ENCODE measurements around the gene IDH3B. TPM values are rescaled to one million over a fixed set of nuclear protein-coding genes. Genes with fewer than 3 reads are reported as not detected.
"Not testable (repeated sequence)": the region's sequence is repeated elsewhere in the genome, so short reads cannot be mapped to it uniquely, and the experiment has no call there.

The IDH3B gene
- total and polyA plus RNA-seq, 2 experiments from 2014 or later, result 216 to 244 TPM

- no peak overlapping the region for H3K4me3 ChIP-seq
- no peak for TF ChIP-seq CTCF (IDR thresholded peaks at IDR 0.05; ENCODE audit: low read depth, low read length)
- H3K4me1 ChIP-seq (ENCODE audit: low read depth), result no peaks in the 10 kb centered on the region
- H3K27ac ChIP-seq, result no peak overlapping the region
- DNase-seq (ENCODE audit: low read depth in 1 of 2, low spot score in 1 of 2), result no peak
- peaks cover 93% of the 10 kb centered on the region for H3K27me3 ChIP-seq
- H3K9me3 ChIP-seq (ENCODE audit: low read depth), result no peaks in the 10 kb centered on the region
- H3K36me3 ChIP-seq, result no peaks in the 10 kb centered on the region
These were observed 26.7 kb upstream of the IDH3B start for GRCh38 chr20:2690718-2691117.

GRCh38 chr20:2690213-2690612 lies 26.2 kb upstream of the IDH3B start:
- Histone ChIP-seq H3K4me1 (ENCODE audit: low read depth) (no peaks in the 10 kb centered on the region), H3K4me3 (no peak overlapping the region), H3K9me3 (ENCODE audit: low read depth) (no peaks in the 10 kb centered on the region), H3K36me3 (no peaks in the 10 kb centered on the region), H3K27ac (no peak overlapping the region), H3K27me3 (peaks cover 93% of the 10 kb centered on the region)
- TF ChIP-seq CTCF (IDR thresholded peaks at IDR 0.05; ENCODE audit: low read depth, low read length), result no peak
- no peak for DNase-seq (ENCODE audit: low read depth in 1 of 2, low spot score in 1 of 2)

GRCh38 chr20:2688041-2688591 lies 24.1 kb upstream of the IDH3B start:
- Histone ChIP-seq H3K4me3 (no peak overlapping the region), H3K27me3 (peaks cover 87% of the 10 kb centered on the region), H3K9me3 (ENCODE audit: low read depth) (no peaks in the 10 kb centered on the region), H3K27ac (no peak overlapping the region), H3K36me3 (no peaks in the 10 kb centered on the region), H3K4me1 (ENCODE audit: low read depth) (no peaks in the 10 kb centered on the region)
- TF ChIP-seq CTCF (IDR thresholded peaks at IDR 0.05; ENCODE audit: low read depth, low read length), result peak; percentile 94
- peak; percentile 74 to 79 for DNase-seq (ENCODE audit: low read depth in 1 of 2, low spot score in 1 of 2)

GRCh38 chr20:2687514-2687913 lies 23.5 kb upstream of the IDH3B start:
- Histone ChIP-seq H3K4me3 (no peak overlapping the region), H3K4me1 (ENCODE audit: low read depth) (no peaks in the 10 kb centered on the region), H3K9me3 (ENCODE audit: low read depth) (no peaks in the 10 kb centered on the region), H3K27ac (no peak overlapping the region), H3K36me3 (no peaks in the 10 kb centered on the region), H3K27me3 (peaks cover 87% of the 10 kb centered on the region)
- no peak for DNase-seq (ENCODE audit: low read depth in 1 of 2, low spot score in 1 of 2)
- no peak for TF ChIP-seq CTCF (IDR thresholded peaks at IDR 0.05; ENCODE audit: low read depth, low read length)

- peaks cover 73% of the 10 kb centered on the region for H3K27me3 ChIP-seq
- H3K4me1 ChIP-seq (ENCODE audit: low read depth); H3K4me3 ChIP-seq; H3K9me3 ChIP-seq (ENCODE audit: low read depth); H3K36me3 ChIP-seq; DNase-seq (ENCODE audit: low read depth in 1 of 2, low spot score in 1 of 2); H3K27ac ChIP-seq: not testable (repeated sequence)
These were observed 20.8 kb upstream of the IDH3B start for GRCh38 chr20:2684817-2685216.

GRCh38 chr20:2682040-2682439 lies 18.0 kb upstream of the IDH3B start:
- not testable (repeated sequence) for DNase-seq (ENCODE audit: low read depth in 1 of 2, low spot score in 1 of 2); H3K27ac ChIP-seq; H3K4me1 ChIP-seq (ENCODE audit: low read depth); H3K36me3 ChIP-seq; H3K4me3 ChIP-seq; H3K9me3 ChIP-seq (ENCODE audit: low read depth)
- H3K27me3 ChIP-seq, result peaks cover 70% of the 10 kb centered on the region

GRCh38 chr20:2680046-2680445 lies 16.0 kb upstream of the IDH3B start:
- no peak overlapping the region for H3K27ac ChIP-seq
- no peak overlapping the region for H3K4me3 ChIP-seq
- TF ChIP-seq CTCF (IDR thresholded peaks at IDR 0.05; ENCODE audit: low read depth, low read length), result no peak
- DNase-seq (ENCODE audit: low read depth in 1 of 2, low spot score in 1 of 2), result no peak
- H3K27me3 ChIP-seq, result peaks cover 59% of the 10 kb centered on the region
- H3K9me3 ChIP-seq (ENCODE audit: low read depth), result no peaks in the 10 kb centered on the region
- H3K4me1 ChIP-seq (ENCODE audit: low read depth), result no peaks in the 10 kb centered on the region
- H3K36me3 ChIP-seq, result no peaks in the 10 kb centered on the region

Measured in cardiac muscle cell (in vitro differentiated cells and primary cell).